ENCODE results near the gene DACT2.

Gene DACT2

GRCh38 chr6:168330403-168330802, 10.8 kb upstream of the DACT2 start:
- TF ChIP-seq POLR2AphosphoS5 (IDR thresholded peaks at IDR 0.05; ENCODE audit: low read depth, low read length) (no peak), POU2F2 (IDR thresholded peaks at IDR 0.05; ENCODE audit: low read depth, low read length) (no peak), PAX5 (IDR thresholded peaks at IDR 0.05; ENCODE audit: insufficient read depth, low read length, severe bottlenecking) (no peak), TAF1 (IDR thresholded peaks at IDR 0.05; ENCODE audit: low read depth, low read length) (no peak), SPI1 (IDR thresholded peaks at IDR 0.05; ENCODE audit: low read depth, low read length) (no peak), POLR2A (IDR thresholded peaks at IDR 0.05; ENCODE audit: low read depth, low read length) (no peak)
- FAIRE-seq (no peak), DNase-seq (ENCODE audit: insufficient read length, low spot score) (no peak)

DNA sequence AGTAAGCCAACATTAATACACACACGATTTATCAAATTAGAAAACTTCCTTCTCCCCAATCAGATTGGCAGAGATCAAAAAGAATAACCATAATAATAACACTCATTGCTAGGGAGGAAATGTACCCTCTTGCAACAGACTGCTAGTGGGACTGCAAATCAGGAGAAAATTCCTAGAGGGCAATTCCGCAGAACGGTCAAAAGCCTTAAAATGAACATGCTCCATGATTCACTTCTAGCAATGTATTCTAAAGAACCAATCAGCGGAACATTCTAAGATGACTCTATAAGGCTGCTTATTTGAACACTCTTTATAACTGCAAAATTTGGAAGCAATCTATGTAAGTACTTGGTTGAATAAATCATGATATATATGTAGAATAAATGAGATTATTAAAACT, 8.5 kb upstream of the DACT2 start:
- no peak for FAIRE-seq
- TF ChIP-seq POLR2A (IDR thresholded peaks at IDR 0.05; ENCODE audit: low read depth, low read length) (no peak), PAX5 (IDR thresholded peaks at IDR 0.05; ENCODE audit: insufficient read depth, low read length, severe bottlenecking) (no peak), TAF1 (IDR thresholded peaks at IDR 0.05; ENCODE audit: low read depth, low read length) (no peak), SPI1 (IDR thresholded peaks at IDR 0.05; ENCODE audit: low read depth, low read length) (no peak), POLR2AphosphoS5 (IDR thresholded peaks at IDR 0.05; ENCODE audit: low read depth, low read length) (no peak), POU2F2 (IDR thresholded peaks at IDR 0.05; ENCODE audit: low read depth, low read length) (no peak)
- no peak for DNase-seq (ENCODE audit: insufficient read length, low spot score)

DNA sequence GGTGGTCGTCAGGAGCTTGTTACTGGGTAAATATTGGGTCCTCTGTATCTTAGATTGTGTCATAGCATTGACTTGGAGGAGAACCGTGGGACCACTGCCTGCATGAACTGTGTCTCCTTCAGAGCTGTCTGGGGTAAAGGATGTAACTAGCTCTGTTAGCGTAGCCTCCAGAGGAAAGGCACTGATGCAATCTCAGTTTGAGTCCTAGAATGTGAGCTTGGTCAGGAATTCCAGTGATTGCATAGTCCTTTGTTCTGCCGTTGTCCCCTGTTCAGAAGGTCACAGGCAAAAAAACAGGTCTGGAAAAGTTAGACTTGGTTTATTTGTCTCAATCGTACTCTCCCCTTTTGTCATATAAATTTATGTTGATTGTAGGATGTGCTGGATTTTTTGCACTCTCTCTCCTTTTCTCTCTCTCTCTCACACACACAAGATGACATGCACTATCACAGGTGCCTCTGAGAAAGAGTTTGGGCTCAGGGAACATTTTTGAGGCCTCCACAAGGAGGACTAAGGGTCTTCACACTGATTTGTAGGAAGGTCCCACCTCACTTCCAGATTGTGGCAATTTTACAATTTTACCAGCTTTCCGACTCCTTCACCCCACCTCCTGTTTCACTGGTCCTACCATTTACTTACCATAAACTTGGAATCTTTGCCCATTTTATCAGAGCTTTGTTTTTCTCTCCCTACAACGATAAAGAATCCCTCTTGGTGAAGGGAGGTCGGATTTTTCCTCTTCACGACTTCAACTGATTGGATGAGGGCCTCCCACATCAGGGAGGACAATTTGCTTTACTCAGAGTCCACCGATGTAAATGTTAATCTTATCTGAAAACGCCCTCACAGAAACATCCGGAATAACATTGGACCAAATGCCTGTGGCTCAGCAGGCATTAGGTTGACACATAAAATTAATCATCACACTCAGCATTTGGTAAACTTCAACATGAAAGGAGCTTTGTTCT, 7.0 kb upstream of the DACT2 start:
- TF ChIP-seq TAF1 (IDR thresholded peaks at IDR 0.05; ENCODE audit: low read depth, low read length) (no peak), POLR2AphosphoS5 (IDR thresholded peaks at IDR 0.05; ENCODE audit: low read depth, low read length) (no peak), POLR2A (IDR thresholded peaks at IDR 0.05; ENCODE audit: low read depth, low read length) (no peak), POU2F2 (IDR thresholded peaks at IDR 0.05; ENCODE audit: low read depth, low read length) (no peak), PAX5 (IDR thresholded peaks at IDR 0.05; ENCODE audit: insufficient read depth, low read length, severe bottlenecking) (no peak), SPI1 (IDR thresholded peaks at IDR 0.05; ENCODE audit: low read depth, low read length) (no peak)
- FAIRE-seq (no peak), DNase-seq (ENCODE audit: insufficient read length, low spot score) (no peak)

DNA sequence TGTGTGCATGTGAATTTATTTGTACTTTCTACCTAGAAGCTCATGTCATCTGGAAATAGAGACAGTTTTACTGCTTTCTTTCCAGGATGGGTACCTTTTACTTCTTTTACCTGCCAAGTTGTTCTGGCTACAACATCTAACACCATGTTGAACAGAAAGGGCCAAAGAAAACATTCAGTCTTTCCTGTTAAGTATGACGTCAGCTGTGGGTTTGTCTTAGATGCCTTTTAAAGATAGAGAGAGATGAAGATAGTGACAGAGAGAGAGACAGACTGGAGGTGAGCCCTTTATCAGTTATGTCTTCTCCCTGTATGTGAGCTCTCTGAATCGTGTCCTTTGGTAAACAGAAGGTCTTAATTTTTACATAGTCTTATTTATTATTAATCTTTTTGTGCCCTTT, 3.4 kb upstream of the DACT2 start:
- TF ChIP-seq POU2F2 (IDR thresholded peaks at IDR 0.05; ENCODE audit: low read depth, low read length) (no peak), PAX5 (IDR thresholded peaks at IDR 0.05; ENCODE audit: insufficient read depth, low read length, severe bottlenecking) (no peak), SPI1 (IDR thresholded peaks at IDR 0.05; ENCODE audit: low read depth, low read length) (no peak), POLR2AphosphoS5 (IDR thresholded peaks at IDR 0.05; ENCODE audit: low read depth, low read length) (no peak)
- FAIRE-seq (no peak), DNase-seq (ENCODE audit: insufficient read length, low spot score) (no peak)

DNA sequence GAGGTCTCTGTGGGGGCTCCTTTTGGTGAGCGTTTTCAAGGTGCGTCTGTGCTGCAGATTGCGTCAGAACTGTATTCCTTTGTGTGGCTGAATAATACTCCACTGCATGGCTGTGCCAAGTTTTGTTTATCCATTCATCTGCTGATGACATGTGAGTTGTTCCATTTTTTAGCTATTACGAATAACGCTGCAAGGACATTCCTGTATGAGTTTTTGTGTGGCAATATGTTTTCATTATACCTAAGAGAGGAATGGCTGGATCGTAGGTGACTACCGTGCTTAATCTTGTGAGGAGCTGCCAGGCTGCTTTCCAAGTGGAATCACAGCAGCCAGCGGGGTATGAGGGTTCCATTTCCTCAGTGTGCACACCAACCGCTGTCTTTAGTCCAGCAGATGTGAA, 1.1 kb upstream of the DACT2 start:
- no peak for DNase-seq (ENCODE audit: insufficient read length, low spot score)
- FAIRE-seq = no peak
- no peak for TF ChIP-seq SPI1 (IDR thresholded peaks at IDR 0.05; ENCODE audit: low read depth, low read length)
- no peak for TF ChIP-seq POU2F2 (IDR thresholded peaks at IDR 0.05; ENCODE audit: low read depth, low read length)

DNA sequence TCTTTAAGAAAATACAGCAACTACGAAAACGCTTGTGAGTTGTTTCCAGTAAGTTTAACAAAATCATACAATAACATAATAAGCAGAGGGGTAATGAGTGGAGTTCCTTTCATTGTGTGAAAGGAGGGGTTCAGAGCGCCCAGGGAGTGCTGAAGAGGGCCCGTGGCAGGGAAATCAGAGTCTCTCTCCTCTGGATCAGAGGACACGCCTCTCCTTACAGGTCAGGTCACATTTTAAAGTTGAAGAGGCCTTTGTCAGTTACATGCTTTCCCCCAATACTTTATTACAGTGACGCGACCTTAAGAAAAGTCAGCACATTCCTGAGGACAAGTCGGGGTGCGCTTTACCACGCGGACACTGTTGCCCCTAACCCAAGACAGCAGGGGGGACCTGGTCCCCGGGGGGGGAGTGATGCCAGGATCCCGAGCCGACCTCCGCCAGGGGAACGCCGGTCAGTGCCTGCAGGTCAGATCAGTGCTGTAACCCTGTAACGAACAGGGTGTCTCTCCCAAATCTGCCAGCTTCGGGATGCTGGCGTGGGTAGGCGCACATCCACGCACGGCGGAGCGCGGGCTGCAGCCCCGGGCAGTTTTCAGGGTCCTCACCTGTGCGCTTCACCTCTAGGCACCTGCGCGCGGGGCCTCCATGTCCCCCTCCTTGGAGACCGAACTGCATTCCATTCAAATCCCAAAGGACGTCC, 848 bp downstream of the DACT2 start:
- no peak for TF ChIP-seq SPI1 (IDR thresholded peaks at IDR 0.05; ENCODE audit: low read depth, low read length)
- no peak for TF ChIP-seq POLR2A (IDR thresholded peaks at IDR 0.05; ENCODE audit: low read depth, low read length)
- TF ChIP-seq POLR2AphosphoS5 (IDR thresholded peaks at IDR 0.05; ENCODE audit: low read depth, low read length) = no peak
- TF ChIP-seq POU2F2 (IDR thresholded peaks at IDR 0.05; ENCODE audit: low read depth, low read length) = no peak
- TF ChIP-seq PAX5 (IDR thresholded peaks at IDR 0.05; ENCODE audit: insufficient read depth, low read length, severe bottlenecking) = no peak
- no peak for TF ChIP-seq TAF1 (IDR thresholded peaks at IDR 0.05; ENCODE audit: low read depth, low read length)
- FAIRE-seq = no peak
- no peak for DNase-seq (ENCODE audit: insufficient read length, low spot score)

- DNase-seq (ENCODE audit: insufficient read length, low spot score) (no peak), FAIRE-seq (no peak)
- TF ChIP-seq POU2F2 (IDR thresholded peaks at IDR 0.05; ENCODE audit: low read depth, low read length) (no peak), POLR2AphosphoS5 (IDR thresholded peaks at IDR 0.05; ENCODE audit: low read depth, low read length) (no peak), TAF1 (IDR thresholded peaks at IDR 0.05; ENCODE audit: low read depth, low read length) (no peak), PAX5 (IDR thresholded peaks at IDR 0.05; ENCODE audit: insufficient read depth, low read length, severe bottlenecking) (no peak), POLR2A (IDR thresholded peaks at IDR 0.05; ENCODE audit: low read depth, low read length) (no peak), SPI1 (IDR thresholded peaks at IDR 0.05; ENCODE audit: low read depth, low read length) (no peak)
These were observed 1.5 kb downstream of the DACT2 start for GRCh38 chr6:168318090-168318489.

- TF ChIP-seq PAX5 (IDR thresholded peaks at IDR 0.05; ENCODE audit: insufficient read depth, low read length, severe bottlenecking) (no peak), SPI1 (IDR thresholded peaks at IDR 0.05; ENCODE audit: low read depth, low read length) (no peak), POLR2AphosphoS5 (IDR thresholded peaks at IDR 0.05; ENCODE audit: low read depth, low read length) (no peak), POU2F2 (IDR thresholded peaks at IDR 0.05; ENCODE audit: low read depth, low read length) (no peak), POLR2A (IDR thresholded peaks at IDR 0.05; ENCODE audit: low read depth, low read length) (no peak), TAF1 (IDR thresholded peaks at IDR 0.05; ENCODE audit: low read depth, low read length) (no peak)
- FAIRE-seq = no peak
- no peak for DNase-seq (ENCODE audit: insufficient read length, low spot score)
These were observed 4.0 kb downstream of the DACT2 start for GRCh38 chr6:168315596-168315995.

GRCh38 chr6:168314948-168315347, 4.6 kb downstream of the DACT2 start:
- FAIRE-seq (no peak), DNase-seq (ENCODE audit: insufficient read length, low spot score) (no peak)
- TF ChIP-seq SPI1 (IDR thresholded peaks at IDR 0.05; ENCODE audit: low read depth, low read length) = no peak
- no peak for TF ChIP-seq POLR2AphosphoS5 (IDR thresholded peaks at IDR 0.05; ENCODE audit: low read depth, low read length)
- no peak for TF ChIP-seq POU2F2 (IDR thresholded peaks at IDR 0.05; ENCODE audit: low read depth, low read length)
- no peak for TF ChIP-seq POLR2A (IDR thresholded peaks at IDR 0.05; ENCODE audit: low read depth, low read length)
- no peak for TF ChIP-seq TAF1 (IDR thresholded peaks at IDR 0.05; ENCODE audit: low read depth, low read length)
- TF ChIP-seq PAX5 (IDR thresholded peaks at IDR 0.05; ENCODE audit: insufficient read depth, low read length, severe bottlenecking) = no peak

All from GM12891 (cell line).